Astrocyte (in vitro differentiated cells and primary cell): ENCODE data around the gene CARS2. TPM values are rescaled to one million over a fixed set of nuclear protein-coding genes. Genes with fewer than 3 reads are reported as not detected.

Experiments
- DNase-seq: peaks from one replicate; pipeline ENCODE4 v3.0.0-alpha.2; 2010; ENCODE audit warnings: low read depth
- FAIRE-seq: peaks from 2 replicates; lab custom pipeline; 2011; peaks lifted over from hg19 to GRCh38; lab: Jason Lieb, UNC
- H2AFZ ChIP-seq: 2 replicates; pipeline ENCODE4 v1.6.0; 2012; ENCODE audit warnings: low read depth, low read length, inconsistent platforms
- H3K27ac ChIP-seq: 2 replicates; pipeline ENCODE4 v1.5.1; 2011; ENCODE audit warnings: low read depth, low read length, inconsistent platforms
- H3K27me3 ChIP-seq: 2 replicates; pipeline ENCODE4 v1.6.0; 2011; ENCODE audit warnings: low read length, inconsistent platforms; ENCODE audit not compliant: insufficient read depth
- H3K36me3 ChIP-seq: 2 replicates; pipeline ENCODE4 v1.5.1; 2011; ENCODE audit warnings: low read length, inconsistent platforms; ENCODE audit not compliant: insufficient read depth
- H3K4me1 ChIP-seq: 2 replicates; pipeline ENCODE4 v1.5.1; 2011; ENCODE audit warnings: low read length, inconsistent platforms; ENCODE audit not compliant: insufficient read depth
- H3K4me2 ChIP-seq: 2 replicates; pipeline ENCODE4 v1.6.0; 2012; ENCODE audit warnings: low read length, inconsistent platforms
- H3K4me3 ChIP-seq: 2 replicates; pipeline ENCODE4 v1.5.1; 2011; ENCODE audit warnings: low read depth, mild to moderate bottlenecking, low read length, inconsistent platforms; ENCODE audit not compliant: insufficient read depth
- H3K79me2 ChIP-seq: 2 replicates; pipeline ENCODE4 v1.6.0; 2012; ENCODE audit warnings: mild to moderate bottlenecking, low read length, inconsistent platforms; ENCODE audit not compliant: insufficient read depth
- H3K9ac ChIP-seq: 2 replicates; pipeline ENCODE4 v1.6.0; 2012; ENCODE audit warnings: mild to moderate bottlenecking, low read length, inconsistent platforms
- H3K9me3 ChIP-seq: 2 replicates; pipeline ENCODE4 v1.5.1; 2012; ENCODE audit warnings: low read depth, mild to moderate bottlenecking, low read length, inconsistent platforms; ENCODE audit not compliant: insufficient read depth
- H4K20me1 ChIP-seq: 2 replicates; pipeline ENCODE4 v1.6.0; 2012; ENCODE audit warnings: low read length, inconsistent platforms; ENCODE audit not compliant: insufficient read depth
- H3K27ac Mint-ChIP-seq: one replicate; pipeline ENCODE4 v1.8.0; 2021; ENCODE audit warnings: mild to moderate bottlenecking, mixed read lengths; ENCODE audit not compliant: unreplicated experiment
- H3K27me3 Mint-ChIP-seq: one replicate; pipeline ENCODE4 v1.8.0; 2021; ENCODE audit warnings: low read depth, mixed read lengths; ENCODE audit not compliant: unreplicated experiment
- H3K36me3 Mint-ChIP-seq: one replicate; pipeline ENCODE4 v1.8.0; 2021; ENCODE audit warnings: low read depth, mixed read lengths; ENCODE audit not compliant: unreplicated experiment
- H3K4me1 Mint-ChIP-seq: one replicate; pipeline ENCODE4 v1.8.0; 2021; ENCODE audit warnings: low read depth, mixed read lengths; ENCODE audit not compliant: unreplicated experiment
- H3K4me3 Mint-ChIP-seq: one replicate; pipeline ENCODE4 v1.8.0; 2021; ENCODE audit warnings: mild to moderate bottlenecking, moderate library complexity, mixed read lengths; ENCODE audit not compliant: unreplicated experiment
- H3K9me3 Mint-ChIP-seq: one replicate; pipeline ENCODE4 v1.8.0; 2021; ENCODE audit warnings: mild to moderate bottlenecking, mixed read lengths; ENCODE audit not compliant: unreplicated experiment
- EZH2 ChIP-seq: IDR thresholded peaks from 2 replicates; pipeline ENCODE4 v1.6.1; 2012; ENCODE audit warnings: mild to moderate bottlenecking, low read length, inconsistent platforms; ENCODE audit not compliant: insufficient read depth
- total RNA-seq: library from RNA; stranded (reverse); gene quantifications from 2 replicates; pipeline ENCODE4 v1.2.1, GENCODE V29; 2021
- TF ChIP-seq, protein P1 (sequence below): IDR thresholded peaks from 2 replicates; pipeline ENCODE4 v1.5.1; 2011; ENCODE audit warnings: low read depth, mild to moderate bottlenecking, inconsistent platforms, low read length, moderate library complexity; ENCODE audit not compliant: insufficient read depth

The CARS2 gene
- total RNA-seq, 1 donor from 2014 or later: 51.4 TPM

DNA sequence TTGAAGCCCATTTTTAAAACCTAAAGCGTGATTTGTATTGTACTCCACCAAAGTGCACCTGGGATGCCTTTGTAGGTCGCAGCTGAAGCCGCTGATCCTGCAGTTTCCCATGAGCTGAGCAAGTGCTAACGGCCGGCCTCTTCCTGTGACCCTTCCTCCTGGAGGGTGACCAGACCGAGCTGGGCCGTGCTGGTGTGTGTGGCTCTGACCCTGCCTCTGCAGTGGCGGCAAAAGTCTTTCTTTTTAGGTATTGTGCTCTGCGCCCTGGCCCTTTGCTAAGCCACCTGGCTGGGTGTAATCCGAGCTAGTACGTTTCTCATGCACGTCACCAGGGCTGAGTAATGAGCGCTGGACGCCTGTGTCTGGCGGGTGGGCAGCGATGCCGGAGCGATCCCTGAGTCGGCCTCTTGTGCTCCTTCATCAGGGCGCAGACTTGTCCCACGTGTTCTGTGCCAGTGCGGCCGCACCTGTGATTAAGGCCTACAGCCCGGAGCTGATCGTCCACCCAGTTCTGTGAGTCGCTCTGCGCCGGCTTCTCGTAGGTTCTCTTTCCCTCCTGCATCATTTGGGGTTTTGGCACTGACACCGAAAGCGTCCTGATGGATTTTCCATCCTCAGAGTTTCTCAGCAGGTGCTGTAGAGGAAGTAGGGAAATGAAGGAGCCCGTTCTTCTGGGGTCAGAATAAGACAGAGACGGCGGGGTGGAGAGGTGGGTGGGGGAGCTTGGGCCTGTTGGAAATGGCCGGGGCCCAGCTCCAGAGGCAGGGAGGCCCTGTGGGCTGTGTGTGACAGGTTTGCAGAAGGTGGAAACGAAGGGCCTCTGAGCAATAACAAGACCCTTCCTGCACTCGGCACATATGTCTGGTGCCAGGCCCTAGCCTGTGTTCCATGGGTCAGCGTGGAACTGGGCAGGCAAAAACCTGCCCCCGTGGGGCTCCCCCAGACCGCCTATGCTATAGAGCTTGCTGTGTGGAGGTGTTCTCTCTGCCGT is 80.9 kb downstream of the CARS2 start:
- H3K4me2 ChIP-seq: no peak overlapping the region
- H3K4me3 ChIP-seq: no peak overlapping the region
- H3K79me2 ChIP-seq: peaks cover 97% of the 10 kb centered on the region
- no peaks in the 10 kb centered on the region for H3K27me3 ChIP-seq
- Mint-ChIP-seq H3K27me3 (no peaks in the 10 kb centered on the region), H3K27ac (no peak overlapping the region), H3K36me3 (peaks cover 11% of the 10 kb centered on the region), H3K4me1 (peaks cover 33% of the 10 kb centered on the region), H3K9me3 (no peaks in the 10 kb centered on the region), H3K4me3 (no peak overlapping the region)
- peaks cover 3% of the 10 kb centered on the region for H3K36me3 ChIP-seq
- FAIRE-seq (no peak), DNase-seq (no peak)
- H3K27ac ChIP-seq: no peak overlapping the region
- H3K9me3 ChIP-seq: no peaks in the 10 kb centered on the region
- TF ChIP-seq EZH2: no peak
- TF ChIP-seq, protein P1, sequence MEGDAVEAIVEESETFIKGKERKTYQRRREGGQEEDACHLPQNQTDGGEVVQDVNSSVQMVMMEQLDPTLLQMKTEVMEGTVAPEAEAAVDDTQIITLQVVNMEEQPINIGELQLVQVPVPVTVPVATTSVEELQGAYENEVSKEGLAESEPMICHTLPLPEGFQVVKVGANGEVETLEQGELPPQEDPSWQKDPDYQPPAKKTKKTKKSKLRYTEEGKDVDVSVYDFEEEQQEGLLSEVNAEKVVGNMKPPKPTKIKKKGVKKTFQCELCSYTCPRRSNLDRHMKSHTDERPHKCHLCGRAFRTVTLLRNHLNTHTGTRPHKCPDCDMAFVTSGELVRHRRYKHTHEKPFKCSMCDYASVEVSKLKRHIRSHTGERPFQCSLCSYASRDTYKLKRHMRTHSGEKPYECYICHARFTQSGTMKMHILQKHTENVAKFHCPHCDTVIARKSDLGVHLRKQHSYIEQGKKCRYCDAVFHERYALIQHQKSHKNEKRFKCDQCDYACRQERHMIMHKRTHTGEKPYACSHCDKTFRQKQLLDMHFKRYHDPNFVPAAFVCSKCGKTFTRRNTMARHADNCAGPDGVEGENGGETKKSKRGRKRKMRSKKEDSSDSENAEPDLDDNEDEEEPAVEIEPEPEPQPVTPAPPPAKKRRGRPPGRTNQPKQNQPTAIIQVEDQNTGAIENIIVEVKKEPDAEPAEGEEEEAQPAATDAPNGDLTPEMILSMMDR: no peak
- H3K4me1 ChIP-seq: peaks cover 15% of the 10 kb centered on the region
- H2AFZ ChIP-seq: no peak overlapping the region
- H3K9ac ChIP-seq: no peak overlapping the region
- peaks cover 90% of the 10 kb centered on the region for H4K20me1 ChIP-seq

DNA sequence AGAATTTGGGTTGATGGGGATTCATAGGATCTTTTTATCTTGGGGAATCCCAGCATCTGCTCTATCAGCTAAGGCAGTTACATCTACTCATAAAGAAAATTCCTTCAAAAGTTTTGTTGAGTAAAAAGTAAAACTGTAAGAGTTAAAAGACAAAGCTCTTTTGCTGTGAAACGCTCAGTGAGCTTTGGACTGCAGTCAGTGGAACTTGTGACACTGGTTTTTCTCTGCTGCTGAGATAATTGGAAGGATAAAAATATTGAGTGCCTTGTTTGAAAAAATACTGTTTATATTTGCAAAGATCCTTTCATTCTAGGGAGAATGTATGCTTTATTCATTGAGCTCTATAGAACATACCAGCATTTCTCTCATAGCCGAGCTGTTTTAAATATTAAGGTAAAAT is 85.3 kb downstream of the CARS2 start:
- H3K79me2 ChIP-seq: peaks cover 99% of the 10 kb centered on the region
- H3K9me3 Mint-ChIP-seq: no peaks in the 10 kb centered on the region

More for the DNA sequence above, 85.3 kb downstream of the CARS2 start:
- Histone ChIP-seq H2AFZ (no peak overlapping the region), H3K4me1 (peaks cover 21% of the 10 kb centered on the region), H3K27me3 (no peaks in the 10 kb centered on the region), H3K4me2 (no peak overlapping the region), H3K27ac (no peak overlapping the region), H3K4me3 (no peak overlapping the region), H3K9me3 (no peaks in the 10 kb centered on the region), H4K20me1 (peaks cover 89% of the 10 kb centered on the region), H3K36me3 (no peaks in the 10 kb centered on the region), H3K9ac (no peak overlapping the region)
- FAIRE-seq (no peak), DNase-seq (no peak)
- TF ChIP-seq, protein P1: no peak
- TF ChIP-seq EZH2: no peak
- H3K27ac Mint-ChIP-seq: no peak overlapping the region
- no peak overlapping the region for H3K4me3 Mint-ChIP-seq
- peaks cover 4% of the 10 kb centered on the region for H3K36me3 Mint-ChIP-seq
- H3K27me3 Mint-ChIP-seq: no peaks in the 10 kb centered on the region
- H3K4me1 Mint-ChIP-seq: peaks cover 16% of the 10 kb centered on the region
